Type B pancreatic cell (in vitro differentiated cells): Measurements from ENCODE around the gene TTC28. TPM values are rescaled to one million over a fixed set of nuclear protein-coding genes. Genes with fewer than 3 reads are reported as not detected.

Experiments used
- DNase-seq: peaks from one replicate; pipeline ENCODE4 v3.0.0; 2021; ENCODE audit warnings: mixed read lengths; ENCODE audit not compliant: unreplicated experiment; ENCODE audit errors: extremely low spot score
- H3K27ac Mint-ChIP-seq: 2 replicates; pipeline ENCODE4 v1.8.0; 2021; ENCODE audit warnings: mild to moderate bottlenecking, mixed read lengths
- H3K27me3 Mint-ChIP-seq: 2 replicates; pipeline ENCODE4 v1.8.0; 2021; ENCODE audit warnings: mixed read lengths
- H3K36me3 Mint-ChIP-seq: 2 replicates; pipeline ENCODE4 v1.8.0; 2021; ENCODE audit warnings: mixed read lengths
- H3K4me1 Mint-ChIP-seq: one replicate; pipeline ENCODE4 v1.8.0; 2021; ENCODE audit warnings: mixed read lengths; ENCODE audit not compliant: unreplicated experiment
- H3K4me3 Mint-ChIP-seq: 2 replicates; pipeline ENCODE4 v1.8.0; 2021; ENCODE audit warnings: mild to moderate bottlenecking, mixed read lengths
- H3K9me3 Mint-ChIP-seq: 2 replicates; pipeline ENCODE4 v1.8.0; 2021; ENCODE audit warnings: mixed read lengths
- total RNA-seq: library from RNA; stranded (reverse); gene quantifications from 2 replicates; pipeline ENCODE4 v1.2.1, GENCODE V29; 2021; ENCODE audit warnings: low replicate concordance
- TF ChIP-seq, protein P1 (sequence below): fragments of 200-600 bp; sonication (generic); conservative IDR thresholded peaks from 2 replicates; pipeline ENCODE4 v1.5.0; 2021; ENCODE audit warnings: antibody characterized with exemption, mild to moderate bottlenecking

TTC28 gene
- total RNA-seq, 1 donor from 2014 or later = 59.2 TPM

DNA sequence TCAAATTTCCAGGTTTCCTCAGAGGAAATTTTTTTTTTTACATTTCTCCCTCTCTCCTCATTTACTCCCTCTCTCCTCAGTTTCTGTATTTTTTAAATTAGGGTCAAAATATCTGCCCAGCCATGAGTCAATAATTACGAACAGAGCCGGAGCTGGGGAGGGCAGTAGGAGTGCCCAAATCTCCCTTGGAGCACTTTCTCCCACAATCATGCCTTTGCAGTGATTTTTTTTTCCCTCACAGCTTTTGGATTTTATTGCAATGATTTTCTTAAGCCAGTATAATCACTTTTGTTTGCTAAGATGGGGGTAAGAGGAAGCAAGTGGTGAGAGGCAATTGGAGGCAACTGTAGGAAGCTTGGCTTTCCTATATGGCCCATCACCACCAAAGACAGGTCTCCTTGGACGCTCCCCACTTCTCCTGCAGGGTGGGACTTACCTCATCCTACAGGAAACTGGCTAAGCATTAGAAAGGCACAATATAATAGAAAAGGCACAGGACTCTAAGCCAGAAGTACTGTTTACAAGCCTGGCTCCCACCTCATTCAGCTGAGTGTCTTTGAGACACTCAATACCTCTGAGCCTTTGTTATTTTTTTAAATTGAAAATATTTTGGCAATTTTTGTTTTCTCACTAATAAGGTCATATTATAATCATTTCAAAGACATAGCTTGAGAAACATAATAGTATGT, 568.0 kb downstream of the TTC28 start:
- H3K4me3 Mint-ChIP-seq = no peak overlapping the region
- DNase-seq = no peak
- H3K36me3 Mint-ChIP-seq = peaks cover 11% of the 10 kb centered on the region
- no peaks in the 10 kb centered on the region for H3K9me3 Mint-ChIP-seq
- TF ChIP-seq, protein P1, sequence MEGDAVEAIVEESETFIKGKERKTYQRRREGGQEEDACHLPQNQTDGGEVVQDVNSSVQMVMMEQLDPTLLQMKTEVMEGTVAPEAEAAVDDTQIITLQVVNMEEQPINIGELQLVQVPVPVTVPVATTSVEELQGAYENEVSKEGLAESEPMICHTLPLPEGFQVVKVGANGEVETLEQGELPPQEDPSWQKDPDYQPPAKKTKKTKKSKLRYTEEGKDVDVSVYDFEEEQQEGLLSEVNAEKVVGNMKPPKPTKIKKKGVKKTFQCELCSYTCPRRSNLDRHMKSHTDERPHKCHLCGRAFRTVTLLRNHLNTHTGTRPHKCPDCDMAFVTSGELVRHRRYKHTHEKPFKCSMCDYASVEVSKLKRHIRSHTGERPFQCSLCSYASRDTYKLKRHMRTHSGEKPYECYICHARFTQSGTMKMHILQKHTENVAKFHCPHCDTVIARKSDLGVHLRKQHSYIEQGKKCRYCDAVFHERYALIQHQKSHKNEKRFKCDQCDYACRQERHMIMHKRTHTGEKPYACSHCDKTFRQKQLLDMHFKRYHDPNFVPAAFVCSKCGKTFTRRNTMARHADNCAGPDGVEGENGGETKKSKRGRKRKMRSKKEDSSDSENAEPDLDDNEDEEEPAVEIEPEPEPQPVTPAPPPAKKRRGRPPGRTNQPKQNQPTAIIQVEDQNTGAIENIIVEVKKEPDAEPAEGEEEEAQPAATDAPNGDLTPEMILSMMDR = no peak
- H3K4me1 Mint-ChIP-seq = peaks cover 29% of the 10 kb centered on the region
- no peaks in the 10 kb centered on the region for H3K27me3 Mint-ChIP-seq
- H3K27ac Mint-ChIP-seq = no peak overlapping the region

DNA sequence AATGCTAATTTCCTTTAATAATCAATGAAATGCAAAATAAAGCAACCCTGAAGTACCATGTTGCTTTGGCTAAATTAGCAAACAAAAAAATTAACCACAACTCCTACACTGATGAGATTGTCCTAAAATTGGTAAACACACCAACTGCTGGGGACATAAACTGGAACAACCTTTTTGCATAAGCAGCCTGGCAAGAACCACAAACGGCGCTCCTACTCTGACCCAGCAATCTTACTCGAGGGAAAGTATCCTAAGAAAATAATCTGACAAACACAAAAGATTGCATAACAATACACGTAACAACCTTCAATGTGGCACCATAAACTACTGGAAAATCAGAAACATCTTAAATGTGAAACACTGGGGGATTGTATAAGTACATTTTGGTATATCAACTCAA, 570.8 kb downstream of the TTC28 start:
- no peak for DNase-seq
- no peaks in the 10 kb centered on the region for H3K27me3 Mint-ChIP-seq
- H3K4me1 Mint-ChIP-seq = peaks cover 25% of the 10 kb centered on the region
- peaks cover 16% of the 10 kb centered on the region for H3K36me3 Mint-ChIP-seq
- H3K9me3 Mint-ChIP-seq = no peaks in the 10 kb centered on the region
- no peak overlapping the region for H3K27ac Mint-ChIP-seq
- TF ChIP-seq, protein P1 = no peak
- no peak overlapping the region for H3K4me3 Mint-ChIP-seq

DNA sequence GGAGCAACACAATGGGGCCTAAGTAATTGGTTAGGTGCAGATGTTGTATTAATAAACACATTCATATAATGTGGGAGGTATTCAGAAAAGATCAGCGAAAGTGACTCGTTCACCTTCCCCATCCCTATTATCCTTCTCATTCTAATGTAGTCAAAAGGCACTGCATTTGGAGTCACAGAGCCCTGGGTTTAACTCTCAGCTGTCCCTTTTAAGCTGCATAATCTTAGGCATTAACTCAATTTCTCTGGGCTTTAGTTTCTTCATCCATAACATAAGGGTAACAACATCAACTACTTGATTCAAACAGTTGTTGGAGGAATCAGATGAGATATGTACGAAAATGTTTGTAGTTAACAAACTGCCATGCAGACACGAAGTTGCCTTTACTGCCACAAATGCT, 573.0 kb downstream of the TTC28 start:
- no peak for DNase-seq
- H3K4me3 Mint-ChIP-seq = no peak overlapping the region
- no peaks in the 10 kb centered on the region for H3K27me3 Mint-ChIP-seq
- TF ChIP-seq, protein P1 = no peak
- no peak overlapping the region for H3K27ac Mint-ChIP-seq
- no peaks in the 10 kb centered on the region for H3K9me3 Mint-ChIP-seq
- peaks cover 13% of the 10 kb centered on the region for H3K36me3 Mint-ChIP-seq
- peaks cover 10% of the 10 kb centered on the region for H3K4me1 Mint-ChIP-seq

DNA sequence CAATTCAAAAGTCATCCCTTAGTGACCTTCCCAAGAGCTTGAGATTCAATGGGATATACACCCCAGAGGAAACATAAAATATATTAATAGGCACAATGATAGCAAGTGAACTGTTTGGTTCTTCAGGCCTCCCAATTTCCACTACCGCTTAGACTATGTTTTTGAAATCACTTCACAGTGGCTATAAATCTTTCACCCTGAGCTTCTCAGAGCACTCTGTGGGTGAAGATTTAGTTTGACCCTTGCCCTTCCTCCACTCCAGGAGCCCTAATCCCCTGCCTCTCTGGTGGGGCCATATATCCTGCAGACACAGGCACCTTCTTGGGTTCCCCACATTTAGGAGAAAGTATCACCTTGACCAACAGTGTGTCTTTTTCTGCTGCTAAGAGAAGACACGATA, 573.7 kb downstream of the TTC28 start:
- no peaks in the 10 kb centered on the region for H3K9me3 Mint-ChIP-seq
- H3K27ac Mint-ChIP-seq = no peak overlapping the region
- H3K4me3 Mint-ChIP-seq = no peak overlapping the region
- peaks cover 14% of the 10 kb centered on the region for H3K36me3 Mint-ChIP-seq
- no peaks in the 10 kb centered on the region for H3K27me3 Mint-ChIP-seq
- DNase-seq = no peak
- TF ChIP-seq, protein P1 = no peak
- peaks cover 5% of the 10 kb centered on the region for H3K4me1 Mint-ChIP-seq

DNA sequence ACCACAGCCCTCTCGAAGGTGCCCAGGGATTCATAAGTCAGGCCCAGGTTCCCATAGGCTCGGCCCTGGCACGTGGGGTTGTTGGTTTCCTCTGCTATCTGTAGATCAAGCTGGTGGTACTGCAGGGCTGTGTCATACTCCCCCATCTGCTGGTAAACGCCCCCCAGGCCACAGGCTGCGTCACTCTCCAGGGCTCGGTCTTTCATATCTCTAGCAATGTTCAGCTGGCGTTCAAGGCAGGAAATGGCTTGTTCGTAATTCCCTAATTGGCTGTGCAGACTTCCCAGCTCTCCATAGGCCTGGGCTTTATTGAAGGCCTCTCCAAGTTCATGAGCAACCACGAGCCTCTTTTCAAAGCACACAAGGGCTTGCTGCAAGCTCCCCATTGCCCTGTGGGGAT, 574.2 kb downstream of the TTC28 start:
- TF ChIP-seq, protein P1 = no peak
- H3K27me3 Mint-ChIP-seq = no peaks in the 10 kb centered on the region
- peaks cover 5% of the 10 kb centered on the region for H3K4me1 Mint-ChIP-seq
- no peak overlapping the region for H3K27ac Mint-ChIP-seq
- H3K4me3 Mint-ChIP-seq = no peak overlapping the region
- H3K36me3 Mint-ChIP-seq = peaks cover 16% of the 10 kb centered on the region
- H3K9me3 Mint-ChIP-seq = no peaks in the 10 kb centered on the region
- DNase-seq = no peak

DNA sequence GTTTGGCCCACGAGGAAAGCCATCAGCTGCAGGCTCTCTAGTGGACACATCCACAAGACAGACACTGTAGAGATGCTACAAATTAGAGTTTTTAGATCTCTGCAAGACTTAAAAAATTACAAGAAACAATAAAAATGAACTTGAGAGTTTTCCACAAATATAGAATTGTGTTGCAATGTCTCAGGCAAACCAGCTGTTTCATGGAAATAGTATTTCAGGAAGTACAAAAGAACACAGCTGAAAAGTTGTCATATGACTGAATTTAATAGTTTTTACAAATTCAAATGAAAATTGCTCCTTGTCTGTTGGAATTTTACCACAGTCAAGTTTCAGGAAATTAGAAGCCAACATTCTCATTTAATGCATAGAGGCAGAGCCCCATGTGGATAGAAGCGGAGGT, 576.0 kb downstream of the TTC28 start:
- Mint-ChIP-seq H3K27ac (no peak overlapping the region), H3K36me3 (peaks cover 17% of the 10 kb centered on the region), H3K4me3 (no peak overlapping the region), H3K9me3 (no peaks in the 10 kb centered on the region), H3K27me3 (no peaks in the 10 kb centered on the region), H3K4me1 (peaks cover 5% of the 10 kb centered on the region)
- no peak for DNase-seq
- TF ChIP-seq, protein P1 = no peak
